Measurements from ENCODE around the gene FKBP3. TPM values are rescaled to one million over a fixed set of nuclear protein-coding genes. Genes with fewer than 3 reads are reported as not detected.

Gene FKBP3
- total RNA-seq (2014; rRNA removed; shearing (Covaris generic)): 22.4 and 24.2 TPM in 2 replicates
- total RNA-seq (2022): 41.1 and 44.3 TPM in 2 replicates
- Bru-seq, nascent RNA: percentile 71 among the genes with signal in this experiment
- percentile 84 among the genes with signal in this experiment for BruChase-seq, experiment 1, labeled RNA remaining after a 6-hour chase
- BruChase-seq, experiment 2, labeled RNA remaining after a 2-hour chase: percentile 80 among the genes with signal in this experiment
- long read RNA-seq, transcript FKBP3-202 (7 exons, 1,346 nt): major isoform, 59 of 64 reads
- long read RNA-seq, partial matches to known transcripts: 1 of 64 reads
- long read RNA-seq, other reads (novel, unspliced or antisense): 4 of 64 reads

DNA sequence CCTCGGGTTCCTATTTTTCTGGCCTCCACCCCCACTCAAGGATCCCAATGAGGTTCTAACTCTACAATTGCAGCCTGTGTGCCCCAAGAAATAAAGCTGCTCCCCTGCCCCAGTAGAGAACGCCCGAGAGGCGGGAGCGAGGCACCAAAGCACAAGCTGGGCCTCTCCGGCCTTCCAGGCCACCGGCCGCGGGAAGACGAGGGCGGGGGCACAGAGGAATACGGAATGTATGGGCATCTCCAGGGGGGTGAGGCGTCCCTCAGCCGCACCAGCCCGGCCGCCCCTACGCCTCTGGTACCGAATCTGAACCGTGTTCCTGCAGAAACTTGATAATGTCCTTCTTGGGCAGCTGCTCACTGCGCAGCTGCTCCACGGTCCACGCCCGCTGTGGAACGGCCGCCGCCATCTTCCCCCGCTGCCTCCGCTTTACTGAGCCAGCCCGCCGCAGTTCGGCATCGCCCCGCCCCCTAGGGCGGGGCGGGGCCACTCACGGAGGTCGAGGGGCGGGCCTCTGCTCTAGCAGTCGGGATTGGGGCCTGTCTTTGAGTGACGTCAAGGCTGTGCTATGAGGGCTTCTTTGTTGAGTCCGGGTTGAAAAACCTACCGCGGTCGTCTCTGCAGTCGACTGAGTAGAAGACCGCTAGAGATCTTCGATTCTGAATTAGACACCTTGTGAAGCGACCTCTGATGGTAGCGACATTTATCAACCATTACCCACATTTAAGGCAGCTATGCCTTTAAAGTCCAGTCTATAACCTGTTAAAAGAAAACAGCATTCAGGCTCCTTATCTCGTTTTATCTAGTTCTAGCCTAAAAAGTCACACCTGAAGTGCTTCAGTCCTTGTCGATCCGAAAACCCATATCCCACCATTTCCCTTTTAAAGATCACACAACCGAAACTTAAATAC, at the start of gene FKBP3:
Gene FKBP3 (minus strand): TSS at position 431 of the 908 bp plus-strand sequence. CDS start 25 bp downstream, at position 406.
- TF ChIP-seq, protein P1, sequence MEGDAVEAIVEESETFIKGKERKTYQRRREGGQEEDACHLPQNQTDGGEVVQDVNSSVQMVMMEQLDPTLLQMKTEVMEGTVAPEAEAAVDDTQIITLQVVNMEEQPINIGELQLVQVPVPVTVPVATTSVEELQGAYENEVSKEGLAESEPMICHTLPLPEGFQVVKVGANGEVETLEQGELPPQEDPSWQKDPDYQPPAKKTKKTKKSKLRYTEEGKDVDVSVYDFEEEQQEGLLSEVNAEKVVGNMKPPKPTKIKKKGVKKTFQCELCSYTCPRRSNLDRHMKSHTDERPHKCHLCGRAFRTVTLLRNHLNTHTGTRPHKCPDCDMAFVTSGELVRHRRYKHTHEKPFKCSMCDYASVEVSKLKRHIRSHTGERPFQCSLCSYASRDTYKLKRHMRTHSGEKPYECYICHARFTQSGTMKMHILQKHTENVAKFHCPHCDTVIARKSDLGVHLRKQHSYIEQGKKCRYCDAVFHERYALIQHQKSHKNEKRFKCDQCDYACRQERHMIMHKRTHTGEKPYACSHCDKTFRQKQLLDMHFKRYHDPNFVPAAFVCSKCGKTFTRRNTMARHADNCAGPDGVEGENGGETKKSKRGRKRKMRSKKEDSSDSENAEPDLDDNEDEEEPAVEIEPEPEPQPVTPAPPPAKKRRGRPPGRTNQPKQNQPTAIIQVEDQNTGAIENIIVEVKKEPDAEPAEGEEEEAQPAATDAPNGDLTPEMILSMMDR (conservative IDR thresholded peaks at IDR 0.05; ENCODE audit: low read length): peak; percentile 71
- no peak for TF ChIP-seq EZH2phosphoT487 (IDR thresholded peaks at IDR 0.05; ENCODE audit: borderline replicate concordance, low read depth, low read length)
- peak; percentile 100 for DNase-seq (ENCODE audit: low spot score)
- CTCF ChIA-PET (ENCODE audit: unreplicated experiment): no interaction called here
- Histone ChIP-seq H3K27ac (ENCODE audit: low read depth, low read length, poor library complexity, severe bottlenecking) (peak within 1 kb of the TSS; percentile 84), H3K4me2 (ENCODE audit: low read length) (peak within 1 kb of the TSS; percentile 87), H4K20me1 (ENCODE audit: insufficient read depth, low read length) (peaks cover 21% of the 10 kb centered on the region), H3K9me2 (ENCODE audit: insufficient read depth, low read length) (no peaks in the 10 kb centered on the region), H3K9me3 (ENCODE audit: low read length) (no peaks in the 10 kb centered on the region), H3K79me2 (ENCODE audit: insufficient read depth, low read depth, low read length) (peaks cover 46% of the 10 kb centered on the region), H3K36me3 (ENCODE audit: insufficient read depth, low read length) (peaks cover 2% of the 10 kb centered on the region; the same call in 1 of the 2 replicates), H3K4me3 (ENCODE audit: low read depth, low read length, poor library complexity, severe bottlenecking) (peak within 1 kb of the TSS; percentile 84), H2AFZ (ENCODE audit: low read length) (peak within 1 kb of the TSS; percentile 95), H3K4me1 (ENCODE audit: insufficient read depth, low read length, poor library complexity, severe bottlenecking) (peaks cover 22% of the 10 kb centered on the region)
- no TSS peak for BruUV-seq (replicated peaks)
- intact Hi-C loops (cut with micrococcal nuclease; ENCODE audit: unreplicated experiment): loop anchor here (1.0 to 2.0 kb wide), 3 partner anchors 50 to 238 kb away; partner anchors contain the start of genes PRPF39 and TOGARAM1
- POLR2A ChIA-PET: interaction anchor here (0.8 to 2.5 kb wide), 8 partner anchors 12 to 198 kb away, joined by 3 to 10 read pairs (median 4); partner anchors contain the start of genes KLHL28 and TOGARAM1

DNA sequence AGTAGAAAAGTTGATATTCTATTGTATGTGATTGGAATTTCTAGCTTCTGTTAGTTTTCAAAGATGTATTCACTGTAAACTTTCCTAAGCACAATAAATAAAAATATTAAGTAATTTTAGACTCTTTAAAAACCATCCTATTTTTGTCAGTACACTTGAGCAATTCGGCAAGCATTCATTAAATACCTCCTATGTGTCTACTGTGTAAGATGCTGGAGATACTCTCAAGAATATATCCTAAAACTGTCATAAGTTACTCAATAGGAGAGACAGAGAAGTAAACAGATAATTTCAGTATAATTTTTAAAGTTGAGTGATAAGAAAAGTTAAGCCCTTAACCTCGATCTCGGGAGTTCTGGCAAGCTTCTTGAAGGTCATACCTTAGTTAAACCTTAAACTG, 47.5 kb upstream of the FKBP3 start:
- no peaks in the 10 kb centered on the region for H3K79me2 ChIP-seq (ENCODE audit: insufficient read depth, low read depth, low read length)
- H3K4me3 ChIP-seq (ENCODE audit: low read depth, low read length, poor library complexity, severe bottlenecking): no peak overlapping the region
- no peak for DNase-seq (ENCODE audit: low spot score)
- TF ChIP-seq EZH2phosphoT487 (IDR thresholded peaks at IDR 0.05; ENCODE audit: borderline replicate concordance, low read depth, low read length): no peak
- TF ChIP-seq, protein P1 (conservative IDR thresholded peaks at IDR 0.05; ENCODE audit: low read length): no peak
- no peaks in the 10 kb centered on the region for H4K20me1 ChIP-seq (ENCODE audit: insufficient read depth, low read length)
- H3K36me3 ChIP-seq (ENCODE audit: insufficient read depth, low read length): peaks cover 30% of the 10 kb centered on the region
- intact Hi-C loops (cut with micrococcal nuclease; ENCODE audit: unreplicated experiment): no loop called here
- H3K27ac ChIP-seq (ENCODE audit: low read depth, low read length, poor library complexity, severe bottlenecking): no peak overlapping the region
- TSS peak; percentile 17 for BruUV-seq (replicated peaks)
- H3K4me1 ChIP-seq (ENCODE audit: insufficient read depth, low read length, poor library complexity, severe bottlenecking): no peaks in the 10 kb centered on the region
- no peak overlapping the region for H3K4me2 ChIP-seq (ENCODE audit: low read length)
- no peaks in the 10 kb centered on the region for H3K9me2 ChIP-seq (ENCODE audit: insufficient read depth, low read length)
- H3K9me3 ChIP-seq (ENCODE audit: low read length): no peaks in the 10 kb centered on the region
- CTCF ChIA-PET (ENCODE audit: unreplicated experiment): no interaction called here
- POLR2A ChIA-PET: interaction anchor here (1.6 kb wide), 1 partner anchor 12 kb away, joined by 3 read pairs; no protein-coding TSS in a partner anchor
- no peak overlapping the region for H2AFZ ChIP-seq (ENCODE audit: low read length)

Data from OCI-LY7 (cell line).